SK-N-SH (cell line): ENCODE data around the gene PEX14.

ENCODE experiments used
- CTCF ChIP-seq: fragments of 200-600 bp; sonication (generic); IDR thresholded peaks from 2 replicates; pipeline ENCODE4 v1.6.1; 2017; ENCODE audit warnings: antibody characterized with exemption, mild to moderate bottlenecking, moderate library complexity
- EP300 ChIP-seq, 2 experiments: IDR thresholded peaks; 2 replicates each; pipeline versions ENCODE4 v1.4.0 to v1.6.1; 2012; ENCODE audit warnings: borderline replicate concordance in 1 of 2, low read depth in 1 of 2, low read length in 1 of 2
- EZH2phosphoT487 ChIP-seq: fragments of 200-600 bp; sonication (generic); IDR thresholded peaks from 2 replicates; pipeline ENCODE4 v1.6.1; 2017; ENCODE audit warnings: low read depth, mixed run types, mild to moderate bottlenecking, antibody characterized with exemption, moderate library complexity, borderline replicate concordance
- POLR2AphosphoS5 ChIP-seq: IDR thresholded peaks from 2 replicates; pipeline ENCODE4 v1.6.1; 2012; ENCODE audit warnings: low read depth, low read length
- REST ChIP-seq: IDR thresholded peaks from 2 replicates; pipeline ENCODE4 v1.6.1; 2012; ENCODE audit warnings: mild to moderate bottlenecking, low read depth, low read length, moderate library complexity
- SMC3 ChIP-seq: IDR thresholded peaks from 2 replicates; pipeline ENCODE4 v1.6.1; 2012; ENCODE audit warnings: low read depth, low read length, improper control_type of control experiment
- TAF1 ChIP-seq: IDR thresholded peaks from 2 replicates; pipeline ENCODE4 v1.6.1; 2012; ENCODE audit warnings: low read depth, mild to moderate bottlenecking, low read length, moderate library complexity, borderline replicate concordance
- YY1 ChIP-seq: IDR thresholded peaks from 2 replicates; pipeline ENCODE4 v1.4.0; 2012; ENCODE audit warnings: low read depth, mild to moderate bottlenecking

- TF ChIP-seq EP300 (IDR thresholded peaks at IDR 0.05; ENCODE audit: borderline replicate concordance in 1 of 2, low read depth in 1 of 2, low read length in 1 of 2) (no peak), EZH2phosphoT487 (no peak), REST (no peak), TAF1 (no peak), CTCF (no peak), SMC3 (no peak), YY1 (no peak), POLR2AphosphoS5 (no peak)
Measured at GRCh38 chr1:10440305-10440704, 34.4 kb upstream of the PEX14 start.
